ENCODE measurements around the gene RAMP1. TPM values are rescaled to one million over a fixed set of nuclear protein-coding genes. Genes with fewer than 3 reads are reported as not detected.

The RAMP1 gene
- total and polyA plus RNA-seq, 2 donors (not counting 1 experiment from before 2014, with no cell fraction given) = 15.7 TPM; not detected in 1

DNA sequence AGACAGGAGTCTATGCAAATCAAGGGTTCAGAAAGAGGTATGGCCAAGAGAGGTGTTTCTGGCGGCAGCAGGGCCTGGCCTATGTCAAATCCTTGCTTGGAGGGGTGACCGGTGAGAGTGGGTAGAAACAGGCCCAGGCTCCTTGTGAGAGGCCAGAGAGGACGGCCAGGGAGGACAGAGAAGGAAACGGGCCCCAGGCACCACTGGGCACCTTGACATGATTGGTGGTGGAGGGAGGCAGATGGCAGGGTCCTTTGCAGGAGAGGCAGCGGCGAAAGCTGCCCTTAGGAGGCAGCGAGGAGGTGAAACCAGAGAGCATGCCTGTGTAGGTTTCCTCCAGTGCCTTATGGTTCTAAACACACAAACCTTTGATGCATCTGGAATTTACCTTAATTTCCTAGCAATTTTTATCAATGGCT, 6.2 kb downstream of the RAMP1 start:
- Mint-ChIP-seq H3K27me3 (peaks cover 48% of the 10 kb centered on the region), H3K4me1 (peaks cover 9% of the 10 kb centered on the region), H3K27ac (no peak overlapping the region), H3K9me3 (ENCODE audit: insufficient read depth) (no peaks in the 10 kb centered on the region), H3K4me3 (no peak overlapping the region)
- TF ChIP-seq, protein P1, sequence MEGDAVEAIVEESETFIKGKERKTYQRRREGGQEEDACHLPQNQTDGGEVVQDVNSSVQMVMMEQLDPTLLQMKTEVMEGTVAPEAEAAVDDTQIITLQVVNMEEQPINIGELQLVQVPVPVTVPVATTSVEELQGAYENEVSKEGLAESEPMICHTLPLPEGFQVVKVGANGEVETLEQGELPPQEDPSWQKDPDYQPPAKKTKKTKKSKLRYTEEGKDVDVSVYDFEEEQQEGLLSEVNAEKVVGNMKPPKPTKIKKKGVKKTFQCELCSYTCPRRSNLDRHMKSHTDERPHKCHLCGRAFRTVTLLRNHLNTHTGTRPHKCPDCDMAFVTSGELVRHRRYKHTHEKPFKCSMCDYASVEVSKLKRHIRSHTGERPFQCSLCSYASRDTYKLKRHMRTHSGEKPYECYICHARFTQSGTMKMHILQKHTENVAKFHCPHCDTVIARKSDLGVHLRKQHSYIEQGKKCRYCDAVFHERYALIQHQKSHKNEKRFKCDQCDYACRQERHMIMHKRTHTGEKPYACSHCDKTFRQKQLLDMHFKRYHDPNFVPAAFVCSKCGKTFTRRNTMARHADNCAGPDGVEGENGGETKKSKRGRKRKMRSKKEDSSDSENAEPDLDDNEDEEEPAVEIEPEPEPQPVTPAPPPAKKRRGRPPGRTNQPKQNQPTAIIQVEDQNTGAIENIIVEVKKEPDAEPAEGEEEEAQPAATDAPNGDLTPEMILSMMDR (IDR thresholded peaks at IDR 0.05) = no peak
- no peak for TF ChIP-seq EZH2 (IDR thresholded peaks at IDR 0.05; ENCODE audit: borderline replicate concordance, insufficient read depth, low read depth, low read length, poor library complexity, severe bottlenecking)
- H3K36me3 ChIP-seq (replicated peaks in 1 of 2; ENCODE audit: control extremely low read depth in 1 of 2, control insufficient read depth in 1 of 2, extremely low read depth in 1 of 2, insufficient read depth in 2 of 2, low read length in 1 of 2) = no peaks in the 10 kb centered on the region
- POLR2A ChIA-PET = no interaction called here
- no peak overlapping the region for H3K27ac ChIP-seq (ENCODE audit: low read length in 2 of 2)
- no peaks in the 10 kb centered on the region for H3K4me1 ChIP-seq (ENCODE audit: control insufficient read depth in 2 of 2, insufficient read depth in 2 of 2, low read length in 2 of 2)
- H2AFZ ChIP-seq (ENCODE audit: insufficient read depth, low read depth, low read length, poor library complexity, severe bottlenecking) = no peak overlapping the region
- no peak overlapping the region for H3K4me2 ChIP-seq (replicated peaks; ENCODE audit: low read depth, low read length, poor library complexity, severe bottlenecking)
- WGBS (ENCODE audit: insufficient coverage) = 82% methylated on average over 4 of the region's 7 CpGs
- intact Hi-C loops (cut with micrococcal nuclease) = no loop called here
- no peak overlapping the region for H3K4me3 ChIP-seq (ENCODE audit: control extremely low read depth in 1 of 5, extremely low read depth in 1 of 5, insufficient read depth in 1 of 5, low read depth in 2 of 5, low read length in 4 of 5)
- ATAC-seq (ENCODE audit: low read depth) (no peak), DNase-seq (no peak)
- H3K27me3 ChIP-seq (replicated peaks in 1 of 4; ENCODE audit: control extremely low read depth in 1 of 4, control insufficient read depth in 3 of 4, insufficient read depth in 4 of 4, low read length in 3 of 4) = peaks cover 0 to 30% (median 3%) of the 10 kb centered on the region in 4 experiments
- H4K20me1 ChIP-seq (ENCODE audit: control insufficient read depth, insufficient read depth, low read length, poor library complexity, severe bottlenecking) = no peaks in the 10 kb centered on the region
- CTCF ChIA-PET = interaction anchor here (1.8 kb wide), 1 partner anchor 58 kb away, joined by 7 read pairs; no protein-coding TSS in a partner anchor
- H3K9me3 ChIP-seq (ENCODE audit: control extremely low read depth in 1 of 3, control insufficient read depth in 2 of 3, insufficient read depth in 1 of 3, low read length in 2 of 3) = peaks cover 0 to 3% (median 0%) of the 10 kb centered on the region in 3 donors
- no peak overlapping the region for H3K9ac ChIP-seq (ENCODE audit: low read length)
- no peaks in the 10 kb centered on the region for H3K79me2 ChIP-seq (ENCODE audit: control insufficient read depth, insufficient read depth, low read length)

DNA sequence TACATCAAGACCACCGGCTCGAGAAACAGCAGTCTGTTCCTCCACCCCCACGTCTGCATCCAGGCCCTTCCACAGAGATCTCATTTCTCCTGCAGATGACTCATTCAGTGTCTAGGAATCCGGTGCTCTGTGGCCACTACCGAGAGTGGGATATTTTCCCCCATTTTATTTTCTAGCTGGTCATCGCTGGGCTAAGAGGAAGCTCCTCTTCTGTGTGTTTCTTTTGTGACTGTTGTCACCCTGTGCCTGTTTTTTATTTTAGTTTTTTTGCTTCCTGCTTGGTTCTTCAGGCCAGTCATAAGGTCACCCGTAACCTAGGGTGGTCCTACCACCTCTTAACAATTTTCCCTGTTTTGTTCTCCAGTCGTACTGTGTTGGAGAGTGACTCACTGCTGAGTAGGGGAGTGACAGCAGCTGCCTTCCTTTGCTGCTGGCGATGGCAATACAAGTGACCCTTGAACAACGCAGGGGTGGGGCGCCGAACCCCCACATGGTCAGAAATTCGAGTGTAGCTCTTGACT, 6.7 kb downstream of the RAMP1 start:
- no peak overlapping the region for H3K4me2 ChIP-seq (replicated peaks; ENCODE audit: low read depth, low read length, poor library complexity, severe bottlenecking)

More for the DNA sequence above, 6.7 kb downstream of the RAMP1 start:
- Mint-ChIP-seq H3K9me3 (ENCODE audit: insufficient read depth) (no peaks in the 10 kb centered on the region), H3K4me1 (peaks cover 9% of the 10 kb centered on the region), H3K27ac (no peak overlapping the region), H3K27me3 (peaks cover 48% of the 10 kb centered on the region), H3K4me3 (no peak overlapping the region)
- WGBS (ENCODE audit: insufficient coverage) = 87% methylated on average over 10 of the region's 13 CpGs
- TF ChIP-seq, protein P1 (IDR thresholded peaks at IDR 0.05) = no peak
- no peak for TF ChIP-seq EZH2 (IDR thresholded peaks at IDR 0.05; ENCODE audit: borderline replicate concordance, insufficient read depth, low read depth, low read length, poor library complexity, severe bottlenecking)
- H3K36me3 ChIP-seq (replicated peaks in 1 of 2; ENCODE audit: control extremely low read depth in 1 of 2, control insufficient read depth in 1 of 2, extremely low read depth in 1 of 2, insufficient read depth in 2 of 2, low read length in 1 of 2) = no peaks in the 10 kb centered on the region
- H4K20me1 ChIP-seq (ENCODE audit: control insufficient read depth, insufficient read depth, low read length, poor library complexity, severe bottlenecking) = no peaks in the 10 kb centered on the region
- H3K9me3 ChIP-seq (ENCODE audit: control extremely low read depth in 1 of 3, control insufficient read depth in 2 of 3, insufficient read depth in 1 of 3, low read length in 2 of 3) = peaks cover 0 to 3% (median 0%) of the 10 kb centered on the region in 3 donors
- no peaks in the 10 kb centered on the region for H3K79me2 ChIP-seq (ENCODE audit: control insufficient read depth, insufficient read depth, low read length)
- DNase-seq = no peak
- no peak overlapping the region for H2AFZ ChIP-seq (ENCODE audit: insufficient read depth, low read depth, low read length, poor library complexity, severe bottlenecking)
- ATAC-seq (ENCODE audit: low read depth) = no peak
- no peaks in the 10 kb centered on the region for H3K4me1 ChIP-seq (ENCODE audit: control insufficient read depth in 2 of 2, insufficient read depth in 2 of 2, low read length in 2 of 2)
- H3K4me3 ChIP-seq (ENCODE audit: control extremely low read depth in 1 of 5, extremely low read depth in 1 of 5, insufficient read depth in 1 of 5, low read depth in 2 of 5, low read length in 4 of 5) = no peak overlapping the region
- peaks cover 0 to 28% (median 3%) of the 10 kb centered on the region in 4 experiments for H3K27me3 ChIP-seq (replicated peaks in 1 of 4; ENCODE audit: control extremely low read depth in 1 of 4, control insufficient read depth in 3 of 4, insufficient read depth in 4 of 4, low read length in 3 of 4)
- ChIA-PET CTCF (interaction anchor here (0.7 to 1.8 kb wide), 2 partner anchors 57 to 397 kb away, joined by 3 to 7 read pairs; no protein-coding TSS in a partner anchor), POLR2A (no interaction called here)
- H3K9ac ChIP-seq (ENCODE audit: low read length) = no peak overlapping the region
- no peak overlapping the region for H3K27ac ChIP-seq (ENCODE audit: low read length in 2 of 2)
- intact Hi-C loops (cut with micrococcal nuclease) = no loop called here

Data from B cell (primary cell).